ENCODE data around the gene DLX1. TPM values are rescaled to one million over a fixed set of nuclear protein-coding genes. Genes with fewer than 3 reads are reported as not detected.

Gene DLX1
- total and polyA plus RNA-seq, 2 of the 8 experiments (the other 6 are each of a cell fraction or from before 2014, with no cell fraction given) = 0.11 TPM; not detected in 1

- H3K56ac ChIP-seq (replicated peaks; ENCODE audit: insufficient read length, low read depth, low read length) = no peak overlapping the region
- H2BK12ac ChIP-seq (ENCODE audit: low read depth, low read length) = no peak overlapping the region
- H4K8ac ChIP-seq (ENCODE audit: extremely low read depth, insufficient read depth, low read length) = no peak overlapping the region
- no peak overlapping the region for H3K14ac ChIP-seq (ENCODE audit: insufficient read length)
- no peaks in the 10 kb centered on the region for H4K20me1 ChIP-seq (replicated peaks in 1 of 2; ENCODE audit: control insufficient read depth in 1 of 2, insufficient read depth in 2 of 2, low read length in 2 of 2)
- no peaks in the 10 kb centered on the region for H3K23me2 ChIP-seq (ENCODE audit: low read depth, low read length)
- H2BK120ac ChIP-seq (replicated peaks; ENCODE audit: low read depth, low read length) = no peak overlapping the region
- no peaks in the 10 kb centered on the region for H3K9me3 ChIP-seq (ENCODE audit: insufficient read depth in 2 of 2, low read depth in 1 of 2, low read length in 1 of 2)
- no peak overlapping the region for H3K4ac ChIP-seq (replicated peaks; ENCODE audit: insufficient read length, low read depth, low read length)
- no peaks in the 10 kb centered on the region for H3K4me1 ChIP-seq (replicated peaks in 1 of 4; ENCODE audit: control insufficient read depth in 3 of 4, insufficient read depth in 4 of 4, low read length in 3 of 4)
- ChIA-PET CTCF (ENCODE audit: partially characterized antibody) (interaction anchor here (1.4 kb wide), 1 partner anchor 31 kb away, joined by 3 read pairs; no protein-coding TSS in a partner anchor), POLR2A (ENCODE audit: partially characterized antibody) (interaction anchor here (0.6 kb wide), 1 partner anchor 13 kb away, joined by 3 read pairs; the partner anchor contains the start of gene DLX1)
- 94% methylated on average over 2 of the region's 2 CpGs; no CpG with 5 or more reads in 1 of the 2 experiments for WGBS, 2 experiments (ENCODE audit: extremely low coverage in 1 of 2, insufficient coverage in 1 of 2, insufficient read length in 1 of 2, insufficient replicate concordance in 2 of 2, low coverage in 1 of 2, low lambda C conversion rate in 2 of 2, missing lambda C conversion rate in 1 of 2)
- H2AFZ ChIP-seq (ENCODE audit: low read length) = no peak overlapping the region
- H3K79me2 ChIP-seq (ENCODE audit: control insufficient read depth in 1 of 2, insufficient read depth in 2 of 2, low read length in 2 of 2) = no peaks in the 10 kb centered on the region
- no peak overlapping the region for H4K5ac ChIP-seq (ENCODE audit: insufficient read length, low read depth, low read length)
- no peak overlapping the region for H3K9ac ChIP-seq (replicated peaks in 1 of 4; ENCODE audit: extremely low read depth in 1 of 4, low read depth in 3 of 4, low read length in 3 of 4)
- H2BK5ac ChIP-seq (ENCODE audit: low read depth, low read length) = no peak overlapping the region
- H3K23ac ChIP-seq (ENCODE audit: insufficient read length) = no peak overlapping the region
- H2BK15ac ChIP-seq (ENCODE audit: low read length) = no peak overlapping the region
- no peak for DNase-seq (ENCODE audit: low read depth in 1 of 2, low spot score in 2 of 2)
- peaks cover 0 to under 1% (median 0%) of the 10 kb centered on the region in 4 experiments; a peak in 2 of 7 replicates for H3K27me3 ChIP-seq (replicated peaks in 1 of 4; ENCODE audit: control insufficient read depth in 3 of 4, extremely low read depth in 1 of 4, insufficient read depth in 3 of 4, low read length in 3 of 4)
- H3K18ac ChIP-seq (ENCODE audit: extremely low read depth, low read length) = no peak overlapping the region
- TF ChIP-seq SP1 (IDR thresholded peaks at IDR 0.05; ENCODE audit: low read depth, low read length) (no peak), SUZ12 (IDR thresholded peaks at IDR 0.05; ENCODE audit: low read length) (no peak), RFX5 (IDR thresholded peaks at IDR 0.05; ENCODE audit: borderline replicate concordance, low read depth, low read length) (no peak), EGR1 (IDR thresholded peaks at IDR 0.05; ENCODE audit: borderline replicate concordance, low read depth, low read length) (no peak), KDM5A (IDR thresholded peaks at IDR 0.05; ENCODE audit: low read length) (no peak), BACH1 (IDR thresholded peaks at IDR 0.05; ENCODE audit: low read length) (no peak), NANOG (IDR thresholded peaks at IDR 0.05; ENCODE audit: insufficient read depth, low read depth, low read length, poor library complexity, severe bottlenecking) (no peak), RAD21 (IDR thresholded peaks at IDR 0.05 in 1 of 2, conservative IDR thresholded peaks at IDR 0.05 in 1 of 2; ENCODE audit: low read depth in 2 of 2, low read length in 2 of 2) (no peak), CBX8 (IDR thresholded peaks at IDR 0.05; ENCODE audit: borderline replicate concordance, low read depth, low read length) (no peak), BRCA1 (IDR thresholded peaks at IDR 0.05; ENCODE audit: low read depth, low read length) (no peak), KDM4A (IDR thresholded peaks at IDR 0.05; ENCODE audit: low read depth, low read length, severe bottlenecking) (no peak), SP4 (IDR thresholded peaks at IDR 0.05; ENCODE audit: low read length) (no peak)
- H3K4me2 ChIP-seq (ENCODE audit: insufficient read depth in 1 of 2, low read depth in 2 of 2, low read length in 2 of 2) = no peak overlapping the region
- FAIRE-seq = no peak
- H3K79me1 ChIP-seq (ENCODE audit: low read depth, low read length) = no peaks in the 10 kb centered on the region
- no peak overlapping the region for H2AK5ac ChIP-seq (ENCODE audit: low read depth, low read length)
- H4K91ac ChIP-seq (replicated peaks; ENCODE audit: insufficient read length, low read length) = no peak overlapping the region
- no peak overlapping the region for H3K4me3 ChIP-seq (ENCODE audit: extremely low read depth in 1 of 4, insufficient read depth in 2 of 4, low read depth in 3 of 4, low read length in 4 of 4)
- no peak overlapping the region for H3K27ac ChIP-seq (ENCODE audit: low read depth, low read length)
- no peak overlapping the region for H2BK20ac ChIP-seq (ENCODE audit: low read length)
- no peaks in the 10 kb centered on the region; a peak in 1 of 8 replicates for H3K36me3 ChIP-seq (ENCODE audit: control insufficient read depth in 2 of 4, insufficient read depth in 4 of 4, low read length in 3 of 4)
These were observed 12.6 kb upstream of the DLX1 start for GRCh38 chr2:172072706-172073105.

Measured in H1 (cell line).